CD4-positive, alpha-beta T cell treated with Interleukin-10 for 1 hour (primary cell): Measurements from ENCODE around the gene MAPK1.

Experiments
- DNase-seq: peaks from one replicate; pipeline ENCODE4 v3.0.0-alpha.2; 2020

MAPK1 gene

GRCh38 chr22:21780259-21780658 lies 87.2 kb downstream of the MAPK1 start:
- DNase-seq: peak; percentile 46

GRCh38 chr22:21779444-21779843 lies 88.0 kb downstream of the MAPK1 start:
- DNase-seq: no peak

- no peak for DNase-seq
Measured at GRCh38 chr22:21778705-21779363, 88.6 kb downstream of the MAPK1 start.

GRCh38 chr22:21771631-21771976 lies 95.8 kb downstream of the MAPK1 start:
- DNase-seq: no peak

GRCh38 chr22:21768435-21768834 lies 99.0 kb downstream of the MAPK1 start:
- no peak for DNase-seq

- DNase-seq: peak; percentile 75
Measured at GRCh38 chr22:21766691-21767462, 100.6 kb downstream of the MAPK1 start.

GRCh38 chr22:21765909-21766529 lies 101.4 kb downstream of the MAPK1 start:
- DNase-seq: no peak

- peak; percentile 23 for DNase-seq
Measured at GRCh38 chr22:21764038-21764804, 103.2 kb downstream of the MAPK1 start.

- DNase-seq: peak; percentile 55
Measured at GRCh38 chr22:21762712-21763581, 104.5 kb downstream of the MAPK1 start.

- DNase-seq: no peak
Measured at GRCh38 chr22:21761994-21762680, 105.3 kb downstream of the MAPK1 start.

- DNase-seq: no peak
Measured at GRCh38 chr22:21761086-21761485, 106.4 kb downstream of the MAPK1 start.

GRCh38 chr22:21760640-21761039 lies 106.8 kb downstream of the MAPK1 start:
- no peak for DNase-seq

GRCh38 chr22:21759646-21760376 lies 107.6 kb downstream of the MAPK1 start:
- DNase-seq: no peak

GRCh38 chr22:21759093-21759492 lies 108.4 kb downstream of the MAPK1 start:
- DNase-seq: no peak

GRCh38 chr22:21758091-21758864 lies 109.2 kb downstream of the MAPK1 start:
- no peak for DNase-seq

- DNase-seq: no peak
Measured at GRCh38 chr22:21755851-21756284, 111.6 kb downstream of the MAPK1 start.

GRCh38 chr22:21754523-21754922 lies 112.9 kb downstream of the MAPK1 start:
- DNase-seq: no peak

- DNase-seq: no peak
Measured at GRCh38 chr22:21753374-21754111, 113.9 kb downstream of the MAPK1 start.

GRCh38 chr22:21752276-21752675 lies 115.2 kb downstream of the MAPK1 start:
- DNase-seq: no peak
